Inferior parietal cortex (tissue), 1 donor: ENCODE results near the gene IL5RA.

ENCODE experiments used
- DNase-seq: peaks from one replicate; pipeline ENCODE4 v3.0.0-alpha.2; 2016; ENCODE audit errors: extremely low spot score

The IL5RA gene

GRCh38 chr3:3066378-3066777 is 43.8 kb downstream of the IL5RA start:
- no peak for DNase-seq

- no peak for DNase-seq
These were observed 44.3 kb downstream of the IL5RA start for GRCh38 chr3:3065876-3066275.

DNA sequence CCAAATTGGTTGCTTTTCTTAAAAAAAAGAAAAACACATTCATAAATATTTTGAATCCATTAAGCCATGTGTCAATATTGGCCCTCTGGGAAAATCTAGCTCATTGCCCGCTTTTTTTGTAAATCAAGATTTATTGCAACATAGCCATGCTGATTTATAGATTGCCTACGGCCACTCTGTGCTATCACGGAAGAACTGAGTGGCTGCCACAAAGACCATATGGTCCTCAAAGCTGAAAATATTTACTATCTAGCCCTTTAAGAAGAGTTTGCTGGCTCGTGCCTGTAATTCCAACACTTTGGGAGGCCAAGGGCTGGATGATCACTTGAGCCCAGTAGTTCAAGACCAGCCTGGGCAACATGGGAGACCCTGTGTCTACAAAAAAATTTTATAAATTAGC is 45.9 kb downstream of the IL5RA start:
- DNase-seq: no peak

DNA sequence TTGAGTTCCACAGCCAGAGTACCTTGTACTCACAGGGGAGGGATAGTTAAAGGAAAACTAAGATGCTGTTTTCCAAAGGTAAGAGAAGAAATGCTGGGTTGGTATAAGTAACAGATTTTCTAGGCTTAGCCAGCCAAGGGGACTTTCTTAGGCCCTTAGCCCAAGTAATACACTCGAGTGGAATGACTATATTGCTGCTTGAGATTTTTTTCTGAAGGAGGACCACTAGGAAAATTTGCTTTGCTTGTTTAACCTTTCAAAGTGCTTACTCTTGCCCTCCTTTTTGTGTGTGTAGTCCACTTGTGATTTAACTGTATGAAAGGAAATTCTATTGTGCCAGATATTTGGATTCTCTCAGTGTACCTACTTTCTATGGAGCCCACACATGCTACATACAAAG is 50.5 kb downstream of the IL5RA start:
- DNase-seq: no peak

- peak; percentile 34 for DNase-seq
These were observed 56.2 kb downstream of the IL5RA start for GRCh38 chr3:3053974-3054373.

GRCh38 chr3:3038201-3038991 is 71.8 kb downstream of the IL5RA start:
- no peak for DNase-seq

GRCh38 chr3:3037156-3037555 is 73.0 kb downstream of the IL5RA start:
- no peak for DNase-seq

DNA sequence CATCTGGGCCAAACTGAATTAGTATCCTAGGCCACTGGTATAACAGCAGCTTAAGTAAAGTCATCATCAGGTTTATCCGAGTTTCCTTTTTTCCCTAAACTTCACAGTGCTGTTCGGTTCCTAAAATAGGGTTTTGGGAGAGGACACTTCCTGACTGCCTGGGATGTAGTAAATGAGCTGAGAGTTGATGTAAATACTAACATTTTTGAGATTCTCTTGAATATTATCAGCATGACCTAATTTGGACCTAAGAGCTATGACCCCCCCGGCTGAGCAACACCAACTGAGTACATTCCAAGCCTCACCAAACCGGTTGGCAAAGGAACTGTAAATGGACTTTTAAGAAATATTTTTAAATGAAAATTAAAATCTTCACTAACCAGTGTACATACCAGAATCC is 78.8 kb downstream of the IL5RA start:
- no peak for DNase-seq

- no peak for DNase-seq
These were observed 82.1 kb downstream of the IL5RA start for GRCh38 chr3:3027976-3028567.

DNA sequence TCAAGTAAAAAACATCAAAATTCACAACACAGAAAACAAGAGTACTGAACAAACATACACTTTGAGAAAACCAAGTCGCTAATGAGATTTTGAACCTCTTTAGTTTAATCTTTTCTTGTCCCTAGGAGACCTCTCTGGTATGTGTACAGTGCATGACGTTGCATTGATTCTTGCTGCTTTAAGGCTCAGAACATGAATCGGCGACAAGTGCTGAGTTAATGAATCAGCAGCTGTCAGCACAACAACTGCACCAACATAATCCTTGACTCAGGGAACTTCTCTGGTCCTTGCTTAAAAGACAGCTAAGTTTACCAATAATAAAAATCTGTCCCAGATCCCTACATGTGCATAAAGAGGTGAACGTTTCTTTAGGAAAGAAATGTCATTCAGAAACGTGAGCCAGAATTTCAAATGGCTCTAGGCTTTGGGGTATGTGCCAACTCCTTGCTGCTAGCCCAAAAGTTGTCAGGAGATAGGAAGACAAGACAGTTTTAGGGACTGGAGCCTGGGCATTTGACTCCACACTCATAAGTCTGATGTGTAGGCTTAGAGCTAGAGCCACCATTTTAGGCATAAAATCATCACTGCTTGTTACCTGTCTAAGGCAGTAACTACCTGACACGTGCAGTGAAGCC is 86.9 kb downstream of the IL5RA start:
- DNase-seq: no peak

DNA sequence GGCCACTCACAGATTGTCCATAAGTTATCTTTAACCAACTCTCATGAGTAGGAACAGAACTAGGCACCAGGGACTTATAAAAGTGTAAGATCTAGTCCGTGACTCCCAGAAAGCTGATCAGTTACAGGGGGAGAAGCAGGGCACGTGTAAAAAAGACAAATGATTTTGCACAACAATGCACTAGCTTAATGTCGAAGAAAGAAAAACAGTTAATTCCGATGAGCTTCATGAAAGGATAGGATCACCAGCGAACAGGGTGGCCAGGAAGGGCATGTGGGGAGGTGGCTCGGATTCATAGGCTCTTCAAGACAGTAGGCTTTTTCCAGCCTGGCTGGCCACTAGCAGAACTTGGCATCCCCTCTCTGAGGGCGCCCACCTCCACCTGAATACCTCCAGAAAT is 90.0 kb downstream of the IL5RA start:
- DNase-seq: no peak
